Measurements from ENCODE around the gene REXO5. TPM values are rescaled to one million over a fixed set of nuclear protein-coding genes. Genes with fewer than 3 reads are reported as not detected.
"Not testable (repeated sequence)": the region's sequence is repeated elsewhere in the genome, so short reads cannot be mapped to it uniquely, and the experiment has no call there.

The REXO5 gene
- total and polyA plus RNA-seq, 5 donors: 2.1 to 3.8 (median 2.5) TPM

DNA sequence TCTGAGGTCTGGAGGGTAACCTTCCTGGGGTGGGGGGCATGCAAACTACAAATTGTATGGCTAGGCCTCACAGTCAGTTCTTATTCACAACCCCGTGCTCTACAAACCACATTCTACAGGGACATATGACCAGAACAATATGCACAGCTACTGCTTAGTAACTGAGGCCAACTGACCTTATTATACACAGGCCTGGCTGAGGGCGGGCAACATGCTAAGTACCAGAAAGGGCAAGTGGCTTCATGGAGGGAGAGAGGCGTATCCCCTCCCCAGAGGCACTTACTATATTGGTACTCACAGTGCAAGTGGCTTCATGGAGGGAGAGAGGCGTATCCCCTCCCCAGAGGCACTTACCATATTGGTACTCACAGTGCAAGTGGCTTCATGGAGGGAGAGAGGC, 54.7 kb downstream of the REXO5 start:
- H3K4me3 ChIP-seq (ENCODE audit: low read length); DNase-seq; intact Hi-C loops (cut with DNase I); H3K9me3 ChIP-seq (ENCODE audit: control insufficient read depth, low read length); H3K27me3 ChIP-seq (ENCODE audit: control insufficient read depth, insufficient read depth); ATAC-seq: not testable (repeated sequence)
- WGBS: 72% methylated on average over 4 of the region's 4 CpGs
- Histone ChIP-seq H3K4me1 (ENCODE audit: control insufficient read depth, insufficient read depth, low read length) (peaks cover 13% of the 10 kb centered on the region), H3K27ac (ENCODE audit: low read length) (peak overlapping the region; percentile 50)

DNA sequence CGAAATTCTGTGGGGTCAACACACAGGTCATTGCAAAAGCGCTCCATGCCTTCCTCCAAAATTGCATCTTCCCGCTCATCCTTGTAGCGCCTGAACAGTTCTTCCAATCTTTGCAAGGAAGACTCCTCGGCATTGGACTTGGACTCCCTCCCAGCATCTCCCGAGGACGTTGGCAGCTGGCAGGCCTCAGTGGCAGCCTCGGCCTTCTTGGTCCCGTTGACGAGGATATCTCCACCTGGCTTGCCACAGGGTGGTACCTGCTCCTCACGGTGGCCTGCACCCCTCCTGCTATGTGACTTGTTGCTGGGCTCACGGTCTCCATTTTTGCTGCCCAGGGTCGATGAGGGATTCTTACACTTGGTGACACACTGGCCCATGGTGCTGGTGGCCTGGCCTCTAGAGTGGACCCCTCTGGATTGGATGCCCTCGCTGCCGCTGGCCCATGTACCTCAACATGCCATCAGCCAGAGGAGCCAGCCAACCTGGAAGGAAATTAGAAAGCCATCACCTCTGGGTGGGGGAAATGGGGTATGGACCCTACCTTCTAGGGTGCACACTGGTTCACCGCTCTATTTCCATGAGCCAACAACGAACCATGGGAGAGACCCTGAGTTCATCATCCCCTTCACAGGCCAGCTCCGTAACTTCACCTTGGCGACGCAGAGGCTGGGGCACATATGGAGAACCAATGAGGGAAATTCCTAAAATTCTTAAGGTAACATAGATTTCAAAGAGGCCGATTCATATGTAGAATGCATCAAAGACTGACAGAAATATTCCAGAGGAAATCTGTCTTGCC, 56.0 kb downstream of the REXO5 start:
- ATAC-seq (no peak), DNase-seq (no peak)
- WGBS: 92% methylated on average over 21 of the region's 21 CpGs
- Histone ChIP-seq H3K4me1 (ENCODE audit: control insufficient read depth, insufficient read depth, low read length) (peaks cover 22% of the 10 kb centered on the region), H3K9me3 (ENCODE audit: control insufficient read depth, low read length) (no peaks in the 10 kb centered on the region), H3K27me3 (ENCODE audit: control insufficient read depth, insufficient read depth) (no peaks in the 10 kb centered on the region), H3K27ac (ENCODE audit: low read length) (no peak overlapping the region), H3K4me3 (ENCODE audit: low read length) (no peak overlapping the region)
- intact Hi-C loops (cut with DNase I): no loop called here

DNA sequence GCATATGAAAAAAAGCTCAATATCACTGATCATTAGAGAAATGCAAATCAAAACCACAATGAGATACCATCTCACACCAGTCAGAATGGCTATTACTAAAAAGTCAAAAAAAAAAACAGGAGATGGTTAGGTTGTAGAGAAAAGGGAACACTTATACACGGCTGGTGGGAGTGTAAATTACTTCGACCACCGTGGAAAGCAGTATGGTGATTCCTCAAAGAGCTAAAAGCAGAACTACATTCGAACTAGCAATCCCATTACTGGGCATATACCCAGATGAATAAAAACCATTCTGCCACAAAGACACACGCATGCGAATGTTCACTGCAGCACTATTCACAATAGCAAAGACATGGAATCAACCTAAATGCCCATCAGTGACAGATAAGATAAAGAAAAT, 58.0 kb downstream of the REXO5 start:
- H3K27ac ChIP-seq (ENCODE audit: low read length); H3K4me3 ChIP-seq (ENCODE audit: low read length); intact Hi-C loops (cut with DNase I); H3K27me3 ChIP-seq (ENCODE audit: control insufficient read depth, insufficient read depth); ATAC-seq; H3K9me3 ChIP-seq (ENCODE audit: control insufficient read depth, low read length); DNase-seq: not testable (repeated sequence)
- peaks cover 33% of the 10 kb centered on the region for H3K4me1 ChIP-seq (ENCODE audit: control insufficient read depth, insufficient read depth, low read length)
- 90% methylated on average over 6 of the region's 6 CpGs for WGBS

DNA sequence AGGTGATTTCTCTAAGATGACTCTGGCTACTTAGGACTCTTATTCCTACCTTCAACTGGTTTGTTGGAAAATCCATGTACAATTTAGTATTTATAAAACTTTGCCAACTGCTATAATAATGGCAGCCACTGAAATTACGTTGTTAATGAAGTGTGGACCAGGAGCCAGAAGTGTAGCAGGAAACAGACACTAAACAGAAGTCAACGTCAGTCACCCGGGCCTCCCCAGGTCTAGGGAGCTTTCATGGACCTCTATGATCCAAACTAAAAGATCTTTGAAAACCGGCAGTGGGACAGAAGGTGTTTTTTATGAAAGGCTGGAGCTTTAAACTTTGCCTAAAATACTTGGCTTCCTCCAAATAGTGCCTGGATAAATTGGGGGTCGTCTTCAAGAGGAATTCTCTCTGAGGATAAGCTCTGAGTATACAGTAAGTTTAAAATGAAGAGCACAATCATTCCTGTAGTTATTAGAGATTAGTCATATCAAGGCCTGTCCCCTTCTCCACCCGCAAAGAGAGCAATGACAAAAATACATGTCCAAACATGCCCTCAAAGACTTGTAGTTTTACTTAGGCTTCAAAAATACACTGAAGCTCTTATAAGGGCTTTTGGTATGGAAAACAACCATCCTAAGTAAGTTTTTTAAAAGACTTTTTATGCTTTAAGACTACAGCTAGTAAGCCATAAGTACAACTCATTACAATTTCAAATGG, 59.2 kb downstream of the REXO5 start:
- ATAC-seq: no peak
- Histone ChIP-seq H3K4me1 (ENCODE audit: control insufficient read depth, insufficient read depth, low read length) (peaks cover 31% of the 10 kb centered on the region), H3K27ac (ENCODE audit: low read length) (peak overlapping the region; percentile 38), H3K4me3 (ENCODE audit: low read length) (no peak overlapping the region), H3K27me3 (ENCODE audit: control insufficient read depth, insufficient read depth) (no peaks in the 10 kb centered on the region), H3K9me3 (ENCODE audit: control insufficient read depth, low read length) (no peaks in the 10 kb centered on the region)
- 63% methylated on average over 6 of the region's 6 CpGs for WGBS
- no peak for DNase-seq
- intact Hi-C loops (cut with DNase I): no loop called here

DNA sequence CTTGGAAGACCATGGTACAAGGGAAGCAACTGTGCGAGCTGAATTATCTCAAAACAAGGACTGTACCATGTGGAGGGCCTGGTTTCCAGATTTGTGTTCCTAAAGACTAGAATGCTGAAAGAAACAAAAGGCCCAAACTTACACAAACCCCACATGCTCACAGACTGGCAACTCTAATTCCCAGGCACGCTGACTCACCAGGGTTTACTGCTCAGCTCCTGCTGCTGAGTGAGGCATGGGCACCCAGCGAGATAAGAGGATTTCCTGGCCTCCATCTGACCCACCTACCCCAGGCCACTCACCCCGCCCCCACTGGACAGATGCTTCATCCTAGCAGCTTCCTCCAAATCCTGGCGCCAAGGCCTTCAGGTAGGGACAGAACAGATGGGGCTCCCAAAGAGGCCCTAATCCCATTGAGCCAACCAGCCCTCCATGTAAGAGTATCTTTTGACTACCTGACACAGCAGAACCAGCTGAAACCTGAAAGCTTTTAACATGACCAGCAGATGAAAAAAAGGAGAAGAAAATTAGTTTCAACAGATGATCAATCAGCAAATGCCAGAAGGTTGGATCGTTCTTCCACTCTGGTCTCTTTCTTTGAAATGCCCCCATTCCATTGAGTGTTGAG, 59.9 kb downstream of the REXO5 start:
- peak overlapping the region; percentile 38 for H3K27ac ChIP-seq (ENCODE audit: low read length)
- no peak overlapping the region for H3K4me3 ChIP-seq (ENCODE audit: low read length)
- intact Hi-C loops (cut with DNase I): no loop called here
- DNase-seq (peak in 2 of 3 donors; percentile 39 to 63), ATAC-seq (peak; percentile 17 to 45)
- H3K9me3 ChIP-seq (ENCODE audit: control insufficient read depth, low read length): no peaks in the 10 kb centered on the region
- WGBS: 66% methylated on average over 6 of the region's 6 CpGs
- peaks cover 31% of the 10 kb centered on the region for H3K4me1 ChIP-seq (ENCODE audit: control insufficient read depth, insufficient read depth, low read length)
- H3K27me3 ChIP-seq (ENCODE audit: control insufficient read depth, insufficient read depth): no peaks in the 10 kb centered on the region

DNA sequence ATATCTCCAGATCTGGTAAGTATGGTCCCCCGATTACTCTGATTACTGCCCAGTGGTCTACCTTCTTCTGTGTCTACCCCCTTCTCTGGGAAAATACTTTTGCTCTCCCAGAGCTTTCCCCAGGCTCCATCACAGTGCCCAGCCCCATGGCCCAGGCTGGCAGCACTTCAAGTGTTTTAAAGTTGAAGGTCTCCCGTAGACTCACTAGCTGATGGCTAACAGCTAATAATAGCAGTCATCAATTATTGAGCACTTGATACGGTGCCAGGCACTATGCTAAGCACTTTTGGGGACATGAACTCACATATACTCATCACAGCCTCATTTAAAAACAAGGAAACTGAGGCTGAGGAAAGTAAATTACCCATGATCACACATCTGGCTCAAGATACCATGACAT, 60.5 kb downstream of the REXO5 start:
- DNase-seq (no peak), ATAC-seq (peak in 1 of 2 donors; percentile 9)
- intact Hi-C loops (cut with DNase I): no loop called here

DNA sequence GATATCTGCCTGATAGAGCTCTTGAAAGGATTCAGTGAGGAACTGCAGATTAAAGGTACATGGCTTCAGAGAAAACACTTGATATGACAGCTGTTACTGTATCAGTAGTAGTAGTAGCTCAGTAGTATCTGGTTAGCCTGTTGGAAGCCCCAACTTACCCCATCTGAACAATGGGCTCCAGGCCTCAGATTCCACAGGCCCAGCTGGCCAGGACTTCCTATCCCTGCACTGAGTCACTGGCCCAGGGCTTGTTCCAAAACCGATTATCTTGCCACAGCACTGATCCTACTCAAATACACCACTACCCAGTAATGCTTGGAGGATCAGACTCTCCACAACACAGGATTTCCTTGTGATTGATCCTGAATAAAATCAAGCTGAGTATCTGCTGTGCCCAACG, 61.3 kb downstream of the REXO5 start:
- no peaks in the 10 kb centered on the region for H3K27me3 ChIP-seq (ENCODE audit: control insufficient read depth, insufficient read depth)
- peak in 1 of 2 donors; percentile 15 for ATAC-seq
- peaks cover 31% of the 10 kb centered on the region for H3K4me1 ChIP-seq (ENCODE audit: control insufficient read depth, insufficient read depth, low read length)
- DNase-seq: peak in 1 of 3 donors; percentile 56
- H3K4me3 ChIP-seq (ENCODE audit: low read length): no peak overlapping the region
- intact Hi-C loops (cut with DNase I): no loop called here
- H3K27ac ChIP-seq (ENCODE audit: low read length): no peak overlapping the region
- 68% methylated on average over 2 of the region's 2 CpGs for WGBS
- H3K9me3 ChIP-seq (ENCODE audit: control insufficient read depth, low read length): no peaks in the 10 kb centered on the region

More for the DNA sequence above, 60.5 kb downstream of the REXO5 start:
- H3K4me1 ChIP-seq (ENCODE audit: control insufficient read depth, insufficient read depth, low read length): peaks cover 31% of the 10 kb centered on the region
- no peaks in the 10 kb centered on the region for H3K27me3 ChIP-seq (ENCODE audit: control insufficient read depth, insufficient read depth)
- H3K4me3 ChIP-seq (ENCODE audit: low read length): no peak overlapping the region
- no peaks in the 10 kb centered on the region for H3K9me3 ChIP-seq (ENCODE audit: control insufficient read depth, low read length)
- 62% methylated on average over 3 of the region's 3 CpGs for WGBS
- no peak overlapping the region for H3K27ac ChIP-seq (ENCODE audit: low read length)

DNA sequence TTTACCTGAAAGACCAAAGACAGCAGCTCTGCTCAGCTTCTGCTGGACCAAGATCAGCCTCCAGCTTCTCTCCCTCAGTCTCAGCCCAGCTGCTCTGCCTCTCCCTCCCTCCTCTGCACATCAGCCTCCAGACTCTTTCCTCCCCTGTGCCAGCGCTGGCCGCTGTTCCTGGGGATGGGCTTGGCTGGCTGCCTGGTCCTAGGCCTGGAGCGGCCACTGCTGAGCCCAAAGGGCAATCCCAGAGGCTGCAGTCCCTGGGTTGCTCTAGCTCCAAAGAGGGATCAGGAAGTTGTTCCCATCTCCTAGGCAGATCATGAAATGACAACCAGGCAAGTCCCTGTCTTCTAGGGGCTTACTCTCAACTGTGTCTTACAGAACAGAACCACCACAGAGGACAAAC, 62.6 kb downstream of the REXO5 start:
- intact Hi-C loops (cut with DNase I): no loop called here
- WGBS: 16% methylated on average over 3 of the region's 3 CpGs
- H3K4me1 ChIP-seq (ENCODE audit: control insufficient read depth, insufficient read depth, low read length): peaks cover 34% of the 10 kb centered on the region
- DNase-seq (peak; percentile 91 to 97 (median 96)), ATAC-seq (peak; percentile 96)
- H3K4me3 ChIP-seq (ENCODE audit: low read length): no peak overlapping the region
- H3K27me3 ChIP-seq (ENCODE audit: control insufficient read depth, insufficient read depth): no peaks in the 10 kb centered on the region
- H3K9me3 ChIP-seq (ENCODE audit: control insufficient read depth, low read length): no peaks in the 10 kb centered on the region
- H3K27ac ChIP-seq (ENCODE audit: low read length): no peak overlapping the region

DNA sequence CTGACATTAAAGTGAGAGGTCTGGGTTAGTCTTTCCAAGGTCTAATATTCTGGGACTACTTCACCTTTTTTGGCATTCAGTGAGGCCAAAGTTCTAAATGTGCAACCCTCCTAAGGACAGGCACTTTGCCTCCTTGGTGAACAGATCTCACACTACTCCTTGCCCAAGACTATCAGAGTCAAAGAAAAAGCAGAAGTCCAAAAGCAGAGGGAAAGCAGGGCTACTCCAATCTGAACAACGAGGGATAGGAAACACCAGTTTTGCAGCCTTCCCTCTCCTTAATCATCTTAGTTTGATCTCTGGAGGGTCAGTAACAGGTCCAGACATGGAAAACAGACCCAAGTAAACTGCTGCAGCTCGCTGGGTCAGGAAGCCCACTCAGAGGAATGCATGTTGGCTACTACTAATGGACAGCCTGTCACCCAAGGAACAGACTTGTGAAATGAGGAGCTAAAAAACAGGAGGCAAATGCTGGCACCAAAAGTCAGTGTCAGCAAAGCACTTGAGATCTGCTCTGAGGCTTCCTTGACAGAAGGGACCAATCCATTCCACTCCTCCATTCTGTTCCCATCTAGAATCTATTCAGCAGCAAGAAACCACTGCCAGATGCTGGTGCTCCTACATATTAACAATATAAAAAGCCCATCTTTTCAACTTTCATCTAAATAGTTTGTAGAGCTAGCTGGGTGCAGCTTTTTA, 63.9 kb downstream of the REXO5 start:
- 60% methylated on average over 2 of the region's 2 CpGs for WGBS
- Histone ChIP-seq H3K9me3 (ENCODE audit: control insufficient read depth, low read length) (no peaks in the 10 kb centered on the region), H3K27ac (ENCODE audit: low read length) (no peak overlapping the region), H3K27me3 (ENCODE audit: control insufficient read depth, insufficient read depth) (no peaks in the 10 kb centered on the region), H3K4me1 (ENCODE audit: control insufficient read depth, insufficient read depth, low read length) (peaks cover 34% of the 10 kb centered on the region), H3K4me3 (ENCODE audit: low read length) (no peak overlapping the region)
- intact Hi-C loops (cut with DNase I): no loop called here
- DNase-seq: no peak
- no peak for ATAC-seq

DNA sequence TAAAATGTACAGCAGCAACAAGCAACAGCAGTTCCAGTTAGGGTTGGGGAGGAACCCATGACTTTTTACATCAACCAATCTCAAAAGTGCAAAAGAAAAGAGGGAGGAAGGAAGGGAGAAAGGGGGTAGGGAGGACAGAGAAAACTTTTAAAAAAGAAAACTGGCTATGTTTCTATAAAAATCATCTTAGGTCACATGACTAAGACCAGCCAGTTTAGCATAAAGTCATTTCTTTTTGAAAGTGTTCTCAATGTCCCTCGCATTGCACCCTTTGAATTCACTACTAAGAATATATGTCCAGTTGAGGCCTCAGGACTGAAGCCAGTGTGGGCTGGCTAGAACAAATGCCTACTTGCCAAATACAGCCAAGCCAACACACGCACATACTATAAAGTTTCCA, 64.9 kb downstream of the REXO5 start:
- 30% methylated on average over 2 of the region's 2 CpGs for WGBS
- Histone ChIP-seq H3K4me1 (ENCODE audit: control insufficient read depth, insufficient read depth, low read length) (peaks cover 31% of the 10 kb centered on the region), H3K27me3 (ENCODE audit: control insufficient read depth, insufficient read depth) (no peaks in the 10 kb centered on the region), H3K27ac (ENCODE audit: low read length) (no peak overlapping the region), H3K4me3 (ENCODE audit: low read length) (no peak overlapping the region), H3K9me3 (ENCODE audit: control insufficient read depth, low read length) (no peaks in the 10 kb centered on the region)
- no peak for ATAC-seq
- DNase-seq: no peak
- intact Hi-C loops (cut with DNase I): no loop called here
